Hippocampal formation (tissue), 2 donors: ENCODE results near the gene AMELX.

Experiments used
- DNase-seq, 2 donors: peaks; one replicate each; lab custom pipeline; 2025; lab: John Stamatoyannopoulos, UW

AMELX gene

DNA sequence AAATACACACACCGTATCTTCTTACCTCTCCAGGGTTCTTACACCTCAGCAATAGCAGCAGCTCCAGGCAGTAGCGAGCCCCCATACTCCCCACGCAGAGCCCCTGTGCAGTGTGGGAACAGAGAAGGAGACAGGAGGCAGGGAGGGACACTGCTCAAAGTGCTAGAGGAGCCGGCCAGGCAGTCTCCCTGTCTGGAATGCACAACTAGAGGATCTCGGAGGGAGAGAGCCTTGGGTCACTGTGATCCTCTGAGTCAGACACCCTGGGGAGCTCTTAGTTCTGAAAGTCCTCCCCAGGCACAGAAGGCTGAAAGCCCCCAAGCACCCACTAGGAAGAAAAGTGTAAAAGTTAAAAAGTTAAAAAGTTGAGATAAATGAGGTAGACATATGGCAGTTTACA, 16.0 kb downstream of the AMELX start:
- no peak for DNase-seq

DNA sequence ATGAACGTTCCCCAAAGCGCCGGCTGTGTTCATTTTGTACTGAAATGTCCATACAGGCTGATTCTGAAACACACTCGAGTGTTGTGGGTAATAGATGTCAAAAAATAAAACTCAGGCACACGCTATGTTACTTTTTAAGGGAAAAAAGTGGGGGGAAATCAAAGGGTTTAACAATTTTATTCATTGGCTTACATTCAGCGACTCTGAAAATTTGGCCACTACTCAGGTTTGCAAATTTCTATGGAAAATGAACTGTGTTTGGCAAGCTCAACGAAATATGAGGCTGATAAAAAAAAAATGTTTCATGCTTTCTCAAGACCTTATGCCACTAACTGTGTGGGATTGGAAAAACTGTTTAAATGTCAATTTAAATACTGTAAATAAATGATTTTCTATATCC, 18.5 kb downstream of the AMELX start:
- no peak for DNase-seq

DNA sequence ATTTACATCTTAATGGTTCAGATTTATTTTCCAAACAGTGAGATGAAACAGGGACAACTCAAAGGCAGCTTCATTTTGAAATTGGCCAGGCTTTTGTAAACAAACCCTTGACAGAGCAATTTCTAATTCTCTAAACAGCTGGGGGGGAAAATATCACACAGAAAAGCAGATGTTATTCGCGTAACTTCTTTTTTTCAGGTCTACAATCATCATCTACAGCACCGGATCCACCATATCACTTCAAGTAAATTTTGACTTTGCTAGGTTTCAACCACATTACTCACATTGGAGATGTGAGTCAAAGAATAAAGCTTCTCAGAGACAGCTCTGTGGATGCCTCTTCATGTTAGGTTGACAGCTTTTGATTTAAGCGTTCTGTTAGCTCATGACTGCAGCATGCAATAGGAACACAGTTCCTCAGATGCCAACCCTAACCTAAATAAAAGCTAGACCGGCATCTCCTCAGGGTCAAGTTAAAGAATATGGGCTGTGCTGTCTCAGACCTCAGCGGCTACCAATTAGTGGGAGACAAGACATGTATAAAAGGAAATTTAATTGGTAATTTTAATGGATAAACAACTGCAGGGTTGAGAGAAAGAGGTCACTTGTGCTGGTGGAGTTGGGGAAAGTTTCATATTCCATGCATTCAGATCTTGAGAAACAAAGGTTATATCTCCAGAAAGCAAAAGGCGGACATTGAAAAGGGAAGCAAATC, 26.8 kb downstream of the AMELX start:
- DNase-seq: no peak

DNA sequence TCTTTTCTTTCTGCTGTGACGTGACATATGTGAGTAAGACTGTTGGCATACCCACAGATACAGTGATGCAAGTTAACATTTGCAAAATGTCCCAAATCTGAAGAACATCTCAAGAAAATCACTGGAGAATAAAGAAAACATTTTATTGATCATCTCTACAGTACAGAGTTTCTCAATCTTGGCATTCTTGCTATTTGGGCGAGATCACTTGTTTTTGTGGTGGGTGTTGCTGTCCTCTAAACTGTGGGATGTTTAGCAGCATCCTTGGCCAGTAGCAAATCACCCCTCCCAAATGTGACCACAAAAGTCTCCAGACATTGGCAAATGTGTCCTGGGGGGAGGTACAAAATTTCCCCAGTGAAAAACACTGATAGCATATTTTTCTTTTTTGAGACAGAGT, 28.8 kb downstream of the AMELX start:
- DNase-seq: no peak

DNA sequence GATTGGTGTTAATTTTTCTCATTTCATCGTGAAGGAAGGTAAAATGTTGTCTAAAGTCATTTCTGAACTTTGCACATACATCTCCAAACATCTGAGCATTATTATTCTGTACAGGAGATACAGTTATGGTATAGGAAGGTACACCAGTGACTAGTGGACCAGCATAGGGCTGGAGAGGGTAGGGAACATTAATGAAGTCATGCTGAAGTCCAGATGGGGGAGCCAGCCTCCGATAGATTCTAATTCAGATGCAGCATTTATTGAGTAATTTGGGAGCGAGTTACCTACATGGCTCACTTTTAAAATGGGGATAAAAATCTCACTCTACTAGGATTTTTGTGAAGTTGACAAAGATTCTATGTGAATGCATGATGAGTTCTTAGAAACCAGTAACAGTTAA, 34.9 kb downstream of the AMELX start:
- DNase-seq: no peak

DNA sequence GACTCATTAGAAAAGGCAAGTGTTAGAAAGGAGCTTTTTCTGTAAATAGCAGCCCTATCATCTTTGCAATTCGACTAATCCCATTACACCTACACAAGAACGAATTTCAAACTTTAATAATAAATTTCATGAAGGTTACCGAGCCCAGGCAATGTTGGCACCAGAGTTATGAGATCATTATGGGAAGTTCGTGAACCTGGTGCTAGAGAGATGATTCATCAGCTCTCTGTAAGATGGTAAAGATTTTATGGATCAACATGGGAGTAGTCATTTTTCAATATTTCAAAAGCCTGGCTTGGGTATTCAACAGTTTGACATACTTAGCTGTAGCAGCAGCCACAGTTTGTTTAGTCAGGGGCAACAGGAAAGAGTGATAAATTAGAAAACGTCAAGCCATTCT, 35.8 kb downstream of the AMELX start:
- DNase-seq: no peak

DNA sequence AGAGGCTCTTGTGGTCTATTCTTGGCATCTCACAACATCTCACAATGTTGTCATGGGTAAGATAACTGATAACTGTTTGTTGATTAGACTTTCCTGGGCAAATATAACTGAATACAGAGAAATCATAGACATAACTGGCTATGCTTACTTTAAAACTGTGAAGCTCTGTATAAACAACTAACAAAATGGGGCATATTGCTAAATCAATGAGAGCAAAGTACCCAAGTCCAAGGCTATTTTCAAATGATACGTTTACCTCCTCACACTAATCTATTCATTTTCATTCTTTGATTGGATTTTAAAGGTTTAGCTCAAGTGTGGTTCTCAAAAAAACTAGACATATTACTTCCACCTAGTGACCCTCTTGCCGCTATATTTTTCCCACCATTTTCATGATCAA, 38.6 kb downstream of the AMELX start:
- no peak for DNase-seq

DNA sequence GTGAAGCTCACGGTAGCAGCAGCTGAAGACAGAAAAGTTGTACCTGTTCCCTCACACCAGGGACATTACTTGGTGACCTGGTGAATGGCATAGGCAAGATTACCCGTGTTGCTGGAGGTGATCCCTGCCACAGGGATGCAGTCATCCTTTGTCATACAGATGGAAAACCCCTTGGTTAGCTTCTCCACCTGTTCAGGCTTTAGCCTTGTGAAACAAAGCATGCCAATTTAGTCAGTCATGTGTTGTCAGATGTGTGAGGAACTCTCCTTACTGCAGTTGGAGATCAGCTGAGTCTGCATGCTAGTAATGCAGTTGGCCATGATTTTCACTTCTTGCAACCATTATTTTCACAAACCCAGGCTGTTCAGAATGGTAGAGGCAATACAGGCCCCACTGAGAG, 41.0 kb downstream of the AMELX start:
- DNase-seq: no peak

DNA sequence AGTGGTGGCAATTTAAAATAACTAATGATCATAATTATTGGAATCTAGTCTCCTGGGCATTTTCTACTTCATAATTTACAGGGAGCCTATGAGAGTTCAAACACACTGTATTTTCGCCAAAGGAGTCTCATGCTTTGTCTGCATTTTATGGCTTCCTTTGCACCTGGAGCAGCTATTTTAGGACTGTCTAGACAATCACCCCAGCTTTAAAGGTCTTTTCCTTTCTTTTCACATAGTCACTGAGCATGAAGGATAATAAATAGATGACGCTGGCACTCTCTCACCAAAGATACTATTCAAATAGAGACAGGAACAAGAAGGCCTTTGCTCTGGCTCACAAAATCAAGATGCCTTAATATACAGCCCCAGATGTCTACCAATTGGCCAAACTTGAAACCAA, 43.0 kb downstream of the AMELX start:
- DNase-seq: no peak

DNA sequence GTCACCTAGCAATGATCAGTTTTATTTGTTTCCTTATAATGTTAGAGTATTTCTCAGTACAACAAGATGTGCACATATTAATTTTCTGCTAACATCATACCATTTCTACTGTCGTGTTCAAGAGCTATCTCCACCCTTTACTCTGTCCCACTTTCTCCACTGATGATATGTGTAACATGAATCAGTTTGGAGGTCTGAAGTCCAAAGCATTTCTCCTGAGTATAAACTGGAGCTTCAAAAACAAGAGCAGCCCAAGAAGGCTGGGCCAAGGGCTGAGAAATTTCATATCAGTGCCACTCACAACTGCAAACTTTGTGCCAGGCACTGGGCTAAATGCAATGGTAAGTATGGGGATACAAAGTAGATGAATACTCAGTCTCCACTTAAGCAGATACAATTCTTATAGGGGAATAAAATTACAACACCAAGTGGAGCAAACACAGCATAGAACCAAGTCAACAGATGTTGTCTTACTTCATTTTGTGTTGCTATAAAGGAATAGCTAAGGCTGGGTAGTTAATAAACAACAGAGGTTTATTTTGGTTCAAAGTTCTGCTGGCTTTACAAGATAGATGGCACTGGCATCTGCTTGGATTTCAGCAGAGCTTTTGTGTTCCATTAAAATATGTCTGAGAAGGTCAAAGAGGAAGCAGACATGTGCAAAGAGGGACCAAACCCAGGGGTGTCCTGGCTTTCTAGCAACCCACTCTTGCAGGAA, 44.2 kb downstream of the AMELX start:
- no peak for DNase-seq

DNA sequence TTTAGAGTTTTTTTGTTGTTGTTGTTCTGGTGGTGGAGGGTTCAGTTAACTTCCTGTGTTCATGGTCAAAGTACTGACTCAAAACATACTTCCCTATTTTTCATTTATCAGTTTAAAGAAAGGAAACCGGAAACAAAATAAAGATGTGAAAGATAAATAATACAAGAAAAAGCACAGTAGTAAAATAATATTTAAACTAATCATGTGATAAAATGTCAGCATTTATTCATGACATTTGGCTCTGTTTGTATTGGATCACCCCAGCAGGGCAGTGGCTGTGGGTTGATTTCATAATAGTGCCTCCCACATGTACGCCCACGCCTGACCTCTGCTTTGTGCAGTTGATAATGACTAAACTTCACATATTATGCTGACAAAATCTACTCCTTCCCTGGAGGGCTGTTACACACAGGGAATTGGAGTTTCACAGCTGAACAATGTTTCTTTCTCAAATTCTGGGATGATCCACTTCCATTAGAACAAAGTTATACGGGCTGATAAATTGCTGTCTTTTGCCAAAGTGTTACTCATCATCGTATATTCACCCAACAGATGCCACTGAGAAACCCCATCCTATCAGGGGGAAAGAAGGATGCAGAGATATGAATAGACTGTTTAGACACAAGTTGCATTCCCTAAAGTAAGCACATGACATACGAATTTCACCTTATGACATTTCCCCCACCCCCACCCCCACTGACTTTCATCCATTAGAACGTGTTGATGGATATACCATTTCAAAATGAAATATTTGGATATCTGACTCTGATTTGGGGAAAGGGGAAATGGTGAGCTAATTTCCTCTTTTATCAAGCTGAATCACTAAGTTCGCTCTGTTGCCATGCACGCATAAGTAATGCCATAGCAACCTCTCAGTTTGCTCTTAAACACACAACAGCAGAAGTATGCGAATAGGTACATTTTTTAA, 48.3 kb downstream of the AMELX start:
- DNase-seq: no peak

DNA sequence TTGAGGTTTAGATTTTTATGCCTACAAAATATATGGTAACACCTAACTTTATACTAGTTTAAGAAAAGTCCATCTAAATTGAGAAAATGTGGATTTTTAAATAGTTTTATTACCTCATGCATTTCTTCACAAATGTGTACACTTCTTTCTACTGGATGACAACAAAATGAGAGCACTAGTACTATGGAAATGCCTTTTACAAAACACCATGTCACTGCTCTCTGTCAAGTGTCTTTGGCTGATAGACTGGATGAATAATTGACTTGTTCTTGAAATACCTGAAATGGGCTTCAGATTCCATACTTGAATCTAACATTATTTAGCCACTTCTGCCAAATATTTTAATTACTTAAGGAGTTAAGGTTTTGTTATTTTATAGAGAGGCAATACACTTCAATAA, 49.5 kb downstream of the AMELX start:
- DNase-seq: no peak

DNA sequence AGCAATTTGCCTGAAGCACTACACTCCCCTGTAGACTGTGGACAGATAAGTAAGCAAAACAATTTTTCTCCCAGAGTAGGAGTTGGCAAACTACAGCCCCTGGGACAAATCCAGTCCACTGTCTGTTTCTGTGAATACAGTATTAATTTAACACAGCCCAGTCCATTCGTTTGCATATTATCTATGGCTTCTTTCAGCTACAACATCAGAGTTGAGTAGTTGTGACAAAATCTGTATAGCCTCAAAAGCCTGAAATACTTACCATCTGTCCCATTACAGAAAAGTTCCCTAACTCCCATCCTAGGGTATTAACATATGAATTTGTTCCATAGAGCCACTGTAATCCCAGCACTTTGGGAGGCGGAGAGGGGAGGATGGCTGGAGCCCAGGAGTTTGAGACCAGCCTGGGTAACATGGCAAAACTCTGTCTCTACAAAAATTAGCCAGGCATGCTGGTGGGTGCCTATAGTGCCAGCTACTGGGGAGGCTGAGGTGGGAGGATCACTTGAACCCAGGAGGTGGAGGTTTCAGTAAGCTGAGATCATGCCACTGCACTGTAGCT, 53.0 kb downstream of the AMELX start:
- DNase-seq: no peak

DNA sequence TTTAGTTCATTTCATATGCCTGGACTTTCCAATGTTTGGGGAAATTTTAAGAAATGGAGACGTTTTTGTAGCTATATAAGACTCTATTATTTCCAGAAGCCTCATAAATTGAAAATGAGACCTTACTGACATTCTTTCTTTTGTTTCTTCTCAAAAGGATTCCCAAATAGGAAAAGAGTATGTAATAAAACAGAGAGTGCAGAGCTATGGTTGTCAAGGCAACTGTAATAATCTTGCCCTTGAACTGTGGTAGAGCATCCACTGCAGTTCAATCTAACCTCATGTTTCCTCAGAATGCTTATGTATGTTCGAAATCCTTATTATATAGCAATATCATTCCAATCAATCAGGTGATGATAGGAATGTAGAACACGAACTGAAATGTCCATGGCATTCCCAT, 54.1 kb downstream of the AMELX start:
- no peak for DNase-seq

DNA sequence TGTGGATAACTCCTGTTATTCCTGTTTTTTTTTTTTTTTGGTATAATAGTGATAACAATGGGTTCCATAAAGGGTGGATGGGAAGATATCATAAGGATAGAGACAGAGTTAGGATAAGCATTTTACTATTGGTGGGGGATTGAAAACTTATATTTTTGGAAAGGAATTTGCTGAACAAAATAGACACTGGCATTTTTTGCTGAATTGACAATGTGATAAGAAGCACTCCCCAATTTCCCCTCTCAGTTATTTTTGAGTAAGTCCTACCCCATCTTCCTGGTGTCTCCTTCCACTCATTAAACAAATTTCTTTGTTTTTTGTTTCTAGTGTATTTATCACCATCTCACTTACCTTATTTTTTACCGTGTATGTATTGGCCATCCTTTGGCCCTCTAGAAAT, 55.8 kb downstream of the AMELX start:
- DNase-seq: no peak

DNA sequence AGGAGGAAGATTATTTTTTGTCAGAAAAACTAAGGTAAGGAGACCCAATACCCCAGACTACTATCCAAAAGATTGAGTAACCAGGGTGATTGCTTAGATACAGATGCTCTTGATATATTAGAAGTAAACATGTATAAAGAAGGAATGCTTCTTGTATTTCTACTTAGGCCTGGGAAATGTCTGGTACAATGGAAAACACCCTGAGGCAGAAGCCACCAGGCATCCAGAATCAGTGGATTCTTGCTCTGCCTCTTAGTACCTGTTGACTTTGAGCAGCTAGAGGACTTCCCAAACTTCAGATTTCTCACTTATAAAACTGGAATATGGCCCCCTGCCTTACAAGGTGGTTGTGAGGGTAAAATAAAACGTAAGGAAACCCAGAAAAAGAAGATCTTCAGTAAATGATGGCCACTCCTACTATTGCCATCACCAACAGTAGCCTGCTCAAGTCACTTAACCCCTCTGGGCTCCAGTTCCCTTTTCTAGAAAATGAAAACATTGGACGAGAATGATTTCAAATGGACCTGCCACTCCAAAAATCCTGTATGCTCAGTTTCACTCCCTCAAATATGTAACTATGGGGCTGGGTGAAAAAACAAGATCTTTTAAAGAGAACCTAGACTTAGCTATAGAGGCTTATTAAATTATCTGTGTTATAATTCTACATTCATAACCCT, 56.6 kb downstream of the AMELX start:
- DNase-seq: no peak
